Measurements from ENCODE around the gene PPP1R12A. TPM values are rescaled to one million over a fixed set of nuclear protein-coding genes. Genes with fewer than 3 reads are reported as not detected.

PPP1R12A gene
- total and polyA plus RNA-seq, 9 of the 15 experiments (the other 6 are each of a cell fraction or from before 2014, with no cell fraction given): 26.4 to 119 (median 53.3) TPM

DNA sequence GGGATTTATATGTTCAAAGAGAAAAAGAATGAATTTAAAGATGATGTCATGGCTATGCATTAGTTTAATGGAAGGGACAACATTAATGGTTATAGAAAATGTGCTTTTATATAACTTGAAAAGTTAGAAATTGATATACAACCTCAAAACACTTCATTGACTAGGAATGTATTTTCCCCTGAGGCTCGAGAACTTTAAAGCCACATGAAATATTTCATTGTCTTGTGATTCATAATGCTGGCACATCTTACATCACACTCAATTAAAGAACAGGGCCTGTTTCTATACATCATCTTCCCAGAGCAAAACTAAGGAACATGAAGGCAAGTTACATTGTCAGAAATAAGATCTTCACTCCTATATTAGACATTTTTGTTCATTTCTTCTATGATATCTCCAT, 208.9 kb downstream of the PPP1R12A start:
- Histone ChIP-seq H3K79me2 (ENCODE audit: control insufficient read depth, insufficient read depth, low read length) (no peaks in the 10 kb centered on the region), H3K9me1 (ENCODE audit: control insufficient read depth, insufficient read depth, low read length) (no peaks in the 10 kb centered on the region), H2AFZ (ENCODE audit: low read depth, low read length) (no peak overlapping the region), H3K4me3 (no peak overlapping the region), H3K9me3 (replicated peaks; ENCODE audit: control insufficient read depth, insufficient read depth, low read depth, low read length) (no peaks in the 10 kb centered on the region), H4K20me1 (replicated peaks; ENCODE audit: control insufficient read depth, insufficient read depth, low read length) (no peaks in the 10 kb centered on the region), H3K27me3 (ENCODE audit: control insufficient read depth in 2 of 2, insufficient read depth in 2 of 2, low read length in 2 of 2) (no peaks in the 10 kb centered on the region), H3K27ac (ENCODE audit: extremely low read depth, low read depth, low read length) (no peak overlapping the region), H3K4me2 (ENCODE audit: insufficient read depth, low read length) (no peak overlapping the region), H3K9ac (ENCODE audit: insufficient read depth in 1 of 2, low read depth in 2 of 2, low read length in 2 of 2) (no peak overlapping the region), H3K36me3 (ENCODE audit: control insufficient read depth, insufficient read depth, low read length) (no peaks in the 10 kb centered on the region), H3K4me1 (replicated peaks in 1 of 2; ENCODE audit: control insufficient read depth in 2 of 2, insufficient read depth in 2 of 2, low read length in 2 of 2) (no peaks in the 10 kb centered on the region)
- TF ChIP-seq ZFP1 (CRISPR knock-in tag; IDR thresholded peaks at IDR 0.05) (no peak), ZNF274 (IDR thresholded peaks at IDR 0.05; ENCODE audit: borderline replicate concordance, low read depth, low read length) (no peak), WHSC1 (IDR thresholded peaks at IDR 0.05; ENCODE audit: low read length) (no peak), ZNF217 (CRISPR knock-in tag; IDR thresholded peaks at IDR 0.05) (no peak)
- TF ChIP-seq, protein P1, sequence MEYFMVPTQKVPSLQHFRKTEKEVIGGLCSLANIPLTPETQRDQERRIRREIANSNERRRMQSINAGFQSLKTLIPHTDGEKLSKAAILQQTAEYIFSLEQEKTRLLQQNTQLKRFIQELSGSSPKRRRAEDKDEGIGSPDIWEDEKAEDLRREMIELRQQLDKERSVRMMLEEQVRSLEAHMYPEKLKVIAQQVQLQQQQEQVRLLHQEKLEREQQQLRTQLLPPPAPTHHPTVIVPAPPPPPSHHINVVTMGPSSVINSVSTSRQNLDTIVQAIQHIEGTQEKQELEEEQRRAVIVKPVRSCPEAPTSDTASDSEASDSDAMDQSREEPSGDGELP (CRISPR knock-in tag; IDR thresholded peaks at IDR 0.05; ENCODE audit: borderline replicate concordance): no peak
- ChIA-PET POLR2A (no interaction called here), CTCF (ENCODE audit: low intra/inter-chr PET ratio) (no interaction called here)
- intact Hi-C loops (cut with micrococcal nuclease) (no loop called here), in situ Hi-C loops (cut with MboI) (no loop called here)
- no TSS peak for BruUV-seq (replicated peaks)
- FAIRE-seq (no peak), ATAC-seq (no peak), DNase-seq (ENCODE audit: extremely low read depth in 1 of 4, low spot score in 3 of 4) (no peak)
- 0% methylated on average over 1 of the region's 1 CpG for WGBS (ENCODE audit: insufficient coverage, low coverage, missing lambda C conversion rate)

Small RNAs within 50 kb of the gene (small RNA-seq; reads per million reads assigned to genes)
- gene RNA5SP363: not detected

Other genes starting within 250 kb of the PPP1R12A start
- not detected in 2 replicates for gene PAWR, start 244.1 kb downstream of the PPP1R12A start, total RNA-seq (2014; rRNA removed)
- gene PAWR, start 244.1 kb downstream of the PPP1R12A start, total RNA-seq (2014; rRNA removed; fragmentation: Illumina TruSeq; extraction: Trizol): not detected in 2 replicates
- not detected in 2 replicates for gene PAWR, start 244.1 kb downstream of the PPP1R12A start, total RNA-seq (2015; rRNA removed; fragmentation: Illumina TruSeq; extraction: Trizol)
- gene PAWR, start 244.1 kb downstream of the PPP1R12A start, total RNA-seq (2021): 0.36 and 0.82 TPM in 2 replicates
- gene PAWR, start 244.1 kb downstream of the PPP1R12A start, polyA plus RNA-seq (2011; rRNA removed): not detected in 2 replicates
- not detected in 2 replicates for gene PAWR, start 244.1 kb downstream of the PPP1R12A start, polyA plus RNA-seq (2014; fragmentation: Illumina TruSeq; extraction: Trizol)
- not detected for gene PAWR, start 244.1 kb downstream of the PPP1R12A start, polyA plus RNA-seq (2014; fragmentation: Nextera tagmentation; extraction: Ambion mirVana)
- gene PAWR, start 244.1 kb downstream of the PPP1R12A start, polyA plus RNA-seq (2014; rRNA removed): not detected in 2 replicates
- not detected in 2 replicates for gene OTOGL, start 164.4 kb upstream of the PPP1R12A start, total RNA-seq (2014; rRNA removed)
- gene OTOGL, start 164.4 kb upstream of the PPP1R12A start, total RNA-seq (2014; rRNA removed; fragmentation: Illumina TruSeq; extraction: Trizol): not detected in 2 replicates
- not detected in 2 replicates for gene OTOGL, start 164.4 kb upstream of the PPP1R12A start, total RNA-seq (2015; rRNA removed; fragmentation: Illumina TruSeq; extraction: Trizol)
- gene OTOGL, start 164.4 kb upstream of the PPP1R12A start, total RNA-seq (2021): 0.02 TPM in 1 of 2 replicates, not detected in the other
- gene OTOGL, start 164.4 kb upstream of the PPP1R12A start, polyA plus RNA-seq (2011; rRNA removed): 0.03 TPM in 1 of 2 replicates, not detected in the other
- not detected in 2 replicates for gene OTOGL, start 164.4 kb upstream of the PPP1R12A start, polyA plus RNA-seq (2014; fragmentation: Illumina TruSeq; extraction: Trizol)
- gene OTOGL, start 164.4 kb upstream of the PPP1R12A start, polyA plus RNA-seq (2014; fragmentation: Nextera tagmentation; extraction: Ambion mirVana): not detected
- not detected in 2 replicates for gene OTOGL, start 164.4 kb upstream of the PPP1R12A start, polyA plus RNA-seq (2014; rRNA removed)

All from K562 (cell line).